ENCODE measurements around the gene C1QTNF4.
A peak's percentile ranks its signal among the peaks of the same experiment; 100 is the strongest.

C1QTNF4 gene

DNA sequence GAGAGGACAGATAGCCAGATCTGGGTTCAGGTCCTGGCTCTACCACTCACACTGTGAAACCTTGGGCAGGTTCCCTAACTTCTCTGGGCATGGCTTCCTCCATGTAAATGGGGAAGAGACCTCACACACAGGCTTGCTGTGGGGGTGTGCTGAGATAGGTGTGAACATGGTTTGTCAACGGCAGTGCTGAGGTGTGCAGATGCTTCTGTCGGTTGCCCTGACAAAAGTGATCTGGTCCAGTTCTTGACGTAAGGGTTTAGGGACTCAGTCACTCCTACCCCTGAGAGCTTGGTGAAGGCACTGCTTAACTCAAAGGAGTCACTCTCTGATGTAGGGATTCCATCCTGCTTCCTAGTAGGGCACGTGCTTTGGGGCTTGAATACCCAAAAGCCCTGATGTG lies 2.0 kb downstream of the C1QTNF4 start:
- no peaks in the 10 kb centered on the region for H3K9me3 ChIP-seq (ENCODE audit: control insufficient read depth, insufficient read depth, low read length)
- H3K4me3 ChIP-seq (ENCODE audit: low read depth, low read length): no peak overlapping the region
- H3K27me3 ChIP-seq (ENCODE audit: control insufficient read depth, insufficient read depth, low read length): peaks cover 46% of the 10 kb centered on the region
- H3K36me3 ChIP-seq (ENCODE audit: control insufficient read depth, insufficient read depth, low read length): no peaks in the 10 kb centered on the region
- peaks cover 4% of the 10 kb centered on the region for H3K4me1 ChIP-seq (ENCODE audit: control insufficient read depth, insufficient read depth, low read length)
- H3K9ac ChIP-seq (ENCODE audit: low read depth, low read length): no peak overlapping the region

DNA sequence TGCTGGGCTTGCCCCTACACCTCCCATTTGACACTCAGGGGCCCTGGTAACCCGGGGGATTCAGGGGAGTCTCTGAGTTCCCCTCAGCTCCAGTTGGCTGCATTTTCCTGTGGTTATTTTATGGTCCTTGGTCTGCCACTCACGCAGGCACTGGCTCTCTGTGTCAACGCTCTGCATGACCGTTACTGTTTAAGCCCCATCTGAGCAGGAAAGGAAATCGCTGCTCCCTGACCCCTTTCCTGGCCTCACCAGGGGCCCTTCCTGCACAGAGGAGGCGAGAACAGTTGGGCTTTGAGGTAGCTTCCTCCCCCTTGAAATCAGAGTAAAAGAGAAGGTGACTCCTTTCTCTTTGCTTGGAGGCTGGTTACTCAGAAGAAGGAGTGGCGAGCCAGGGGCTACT lies 2.4 kb downstream of the C1QTNF4 start:
- Histone ChIP-seq H3K27me3 (ENCODE audit: control insufficient read depth, insufficient read depth, low read length) (peaks cover 46% of the 10 kb centered on the region), H3K9me3 (ENCODE audit: control insufficient read depth, insufficient read depth, low read length) (no peaks in the 10 kb centered on the region), H3K4me3 (ENCODE audit: low read depth, low read length) (no peak overlapping the region), H3K9ac (ENCODE audit: low read depth, low read length) (no peak overlapping the region), H3K4me1 (ENCODE audit: control insufficient read depth, insufficient read depth, low read length) (peaks cover 4% of the 10 kb centered on the region), H3K36me3 (ENCODE audit: control insufficient read depth, insufficient read depth, low read length) (no peaks in the 10 kb centered on the region)

DNA sequence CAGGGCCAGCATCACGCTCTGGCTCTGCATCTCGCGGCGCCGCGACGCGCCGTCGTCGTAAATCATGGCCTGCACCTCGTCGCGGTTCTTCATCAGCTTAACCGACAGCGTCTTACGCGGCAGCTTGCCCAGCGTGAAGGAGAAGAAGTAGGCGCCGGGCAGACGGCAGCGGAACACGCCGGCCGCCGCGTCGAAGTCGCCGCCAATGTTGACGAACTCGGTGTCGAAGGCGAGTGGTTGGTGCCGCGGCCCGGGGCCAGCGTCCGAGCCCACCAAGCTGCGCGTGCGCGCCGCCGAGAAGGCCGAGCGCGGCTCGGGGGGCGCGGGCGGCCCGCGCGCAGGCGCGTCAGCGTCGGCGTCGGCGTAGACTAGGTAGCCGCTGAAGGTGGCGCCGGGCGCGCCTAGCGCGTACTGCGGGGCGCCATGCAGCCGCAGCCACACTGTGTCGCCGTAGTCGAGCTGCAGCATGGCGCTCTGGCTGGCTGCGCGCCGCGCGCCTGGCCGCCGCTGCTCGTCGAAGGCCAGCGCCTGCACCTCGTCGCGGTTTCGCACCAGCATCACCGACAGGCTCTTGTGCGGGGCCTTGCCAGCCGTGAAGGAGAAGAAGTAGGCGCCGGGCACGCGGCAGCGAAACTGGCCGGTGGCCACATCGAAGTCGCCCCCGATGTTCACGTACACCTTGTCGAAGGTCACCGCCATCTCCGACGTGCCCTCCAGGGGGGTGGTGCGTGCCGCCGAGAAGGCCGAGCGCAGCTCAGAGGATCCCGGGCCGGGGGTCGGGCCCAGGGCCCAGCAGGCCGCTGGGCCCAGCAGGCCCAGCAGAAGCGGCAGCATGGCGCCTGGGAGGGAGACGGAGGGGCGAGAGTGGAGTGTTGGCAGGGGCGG lies 4.0 kb downstream of the C1QTNF4 start:
- no peak overlapping the region for H3K9ac ChIP-seq (ENCODE audit: low read depth, low read length)
- H3K27me3 ChIP-seq (ENCODE audit: control insufficient read depth, insufficient read depth, low read length): peaks cover 37% of the 10 kb centered on the region
- peak overlapping the region; percentile 46 for H3K4me3 ChIP-seq (ENCODE audit: low read depth, low read length)
- H3K9me3 ChIP-seq (ENCODE audit: control insufficient read depth, insufficient read depth, low read length): no peaks in the 10 kb centered on the region
- no peaks in the 10 kb centered on the region for H3K36me3 ChIP-seq (ENCODE audit: control insufficient read depth, insufficient read depth, low read length)
- H3K4me1 ChIP-seq (ENCODE audit: control insufficient read depth, insufficient read depth, low read length): peaks cover 4% of the 10 kb centered on the region

DNA sequence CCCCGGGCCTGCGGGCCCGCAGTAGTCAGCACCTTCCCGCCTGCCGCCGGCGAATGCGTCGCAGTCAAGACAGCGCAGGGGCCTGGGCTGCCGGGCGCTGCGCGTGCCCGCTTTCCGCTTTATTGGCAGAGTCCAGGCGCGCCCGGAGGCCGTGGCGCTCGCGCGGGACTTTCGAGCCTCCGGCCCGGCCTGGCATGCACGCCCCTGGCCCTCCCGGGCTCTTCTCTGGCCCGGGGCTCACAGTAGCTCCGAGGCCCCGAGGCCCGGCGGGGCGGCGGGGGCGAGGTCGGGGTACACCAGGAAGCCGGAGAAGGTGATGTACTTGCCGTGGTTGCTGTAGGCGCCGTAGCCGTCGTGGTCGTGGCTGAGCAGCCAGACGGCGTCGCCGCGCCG lies 4.6 kb downstream of the C1QTNF4 start:
- no peaks in the 10 kb centered on the region for H3K9me3 ChIP-seq (ENCODE audit: control insufficient read depth, insufficient read depth, low read length)
- peaks cover 3% of the 10 kb centered on the region for H3K4me1 ChIP-seq (ENCODE audit: control insufficient read depth, insufficient read depth, low read length)
- H3K36me3 ChIP-seq (ENCODE audit: control insufficient read depth, insufficient read depth, low read length): peaks cover 2% of the 10 kb centered on the region
- H3K27me3 ChIP-seq (ENCODE audit: control insufficient read depth, insufficient read depth, low read length): peaks cover 30% of the 10 kb centered on the region
- no peak overlapping the region for H3K9ac ChIP-seq (ENCODE audit: low read depth, low read length)
- H3K4me3 ChIP-seq (ENCODE audit: low read depth, low read length): peak overlapping the region; percentile 46

DNA sequence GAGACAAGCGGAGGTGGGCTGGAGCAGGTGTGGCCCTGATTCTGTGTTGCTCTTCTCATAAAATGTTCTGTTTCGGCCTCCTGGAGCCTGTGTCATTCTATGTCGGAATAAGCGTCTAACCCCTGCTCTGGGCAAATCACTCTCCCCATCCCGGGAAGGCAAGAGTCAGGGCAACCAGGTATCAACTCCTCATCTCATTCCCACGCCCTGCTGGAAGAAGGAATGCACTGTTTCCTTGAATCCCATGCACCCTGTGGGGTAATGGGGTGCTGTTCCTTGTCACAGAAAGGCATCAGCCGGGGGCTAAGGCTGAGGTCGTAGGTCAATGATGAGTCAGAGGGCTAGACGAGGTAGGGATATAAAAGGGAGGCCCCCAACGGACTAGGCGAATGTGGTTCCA lies 5.1 kb downstream of the C1QTNF4 start:
- H3K4me3 ChIP-seq (ENCODE audit: low read depth, low read length): no peak overlapping the region
- no peaks in the 10 kb centered on the region for H3K9me3 ChIP-seq (ENCODE audit: control insufficient read depth, insufficient read depth, low read length)
- peaks cover 27% of the 10 kb centered on the region for H3K27me3 ChIP-seq (ENCODE audit: control insufficient read depth, insufficient read depth, low read length)
- H3K36me3 ChIP-seq (ENCODE audit: control insufficient read depth, insufficient read depth, low read length): peaks cover 2% of the 10 kb centered on the region
- H3K4me1 ChIP-seq (ENCODE audit: control insufficient read depth, insufficient read depth, low read length): peaks cover 2% of the 10 kb centered on the region
- H3K9ac ChIP-seq (ENCODE audit: low read depth, low read length): no peak overlapping the region

DNA sequence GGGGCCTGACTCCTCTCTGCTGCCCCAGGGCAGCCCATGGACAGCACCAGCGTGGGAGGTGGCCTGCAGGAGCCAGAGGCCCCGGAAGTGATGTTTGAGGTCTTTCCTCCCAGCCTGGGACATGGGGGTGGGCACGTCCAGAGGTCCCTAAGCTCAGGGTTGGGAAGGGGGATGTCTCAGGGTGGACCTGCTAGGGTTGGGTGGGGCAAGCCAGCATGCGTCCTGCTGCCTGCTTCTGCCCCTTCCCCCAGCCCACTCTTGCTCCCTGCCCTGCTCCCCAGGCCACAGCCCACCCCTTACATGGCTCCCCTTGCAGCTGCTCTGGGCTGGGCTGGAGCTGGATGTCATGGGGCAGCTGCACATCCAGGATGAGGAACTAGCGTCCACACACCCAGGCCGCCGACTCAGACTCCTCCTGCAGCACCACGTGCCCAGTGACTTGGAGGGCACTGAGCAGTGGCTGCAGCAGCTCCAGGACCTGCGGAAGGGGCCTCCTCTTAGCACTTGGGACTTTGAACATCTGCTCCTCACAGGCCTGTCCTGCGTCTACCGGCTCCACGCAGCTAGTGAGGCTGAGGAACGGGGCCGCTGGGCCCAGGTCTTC lies 6.4 kb downstream of the C1QTNF4 start:
- H3K36me3 ChIP-seq (ENCODE audit: control insufficient read depth, insufficient read depth, low read length): peaks cover 8% of the 10 kb centered on the region
- no peaks in the 10 kb centered on the region for H3K9me3 ChIP-seq (ENCODE audit: control insufficient read depth, insufficient read depth, low read length)
- H3K9ac ChIP-seq (ENCODE audit: low read depth, low read length): no peak overlapping the region
- H3K4me3 ChIP-seq (ENCODE audit: low read depth, low read length): no peak overlapping the region
- H3K27me3 ChIP-seq (ENCODE audit: control insufficient read depth, insufficient read depth, low read length): peaks cover 16% of the 10 kb centered on the region
- peaks cover 2% of the 10 kb centered on the region for H3K4me1 ChIP-seq (ENCODE audit: control insufficient read depth, insufficient read depth, low read length)

DNA sequence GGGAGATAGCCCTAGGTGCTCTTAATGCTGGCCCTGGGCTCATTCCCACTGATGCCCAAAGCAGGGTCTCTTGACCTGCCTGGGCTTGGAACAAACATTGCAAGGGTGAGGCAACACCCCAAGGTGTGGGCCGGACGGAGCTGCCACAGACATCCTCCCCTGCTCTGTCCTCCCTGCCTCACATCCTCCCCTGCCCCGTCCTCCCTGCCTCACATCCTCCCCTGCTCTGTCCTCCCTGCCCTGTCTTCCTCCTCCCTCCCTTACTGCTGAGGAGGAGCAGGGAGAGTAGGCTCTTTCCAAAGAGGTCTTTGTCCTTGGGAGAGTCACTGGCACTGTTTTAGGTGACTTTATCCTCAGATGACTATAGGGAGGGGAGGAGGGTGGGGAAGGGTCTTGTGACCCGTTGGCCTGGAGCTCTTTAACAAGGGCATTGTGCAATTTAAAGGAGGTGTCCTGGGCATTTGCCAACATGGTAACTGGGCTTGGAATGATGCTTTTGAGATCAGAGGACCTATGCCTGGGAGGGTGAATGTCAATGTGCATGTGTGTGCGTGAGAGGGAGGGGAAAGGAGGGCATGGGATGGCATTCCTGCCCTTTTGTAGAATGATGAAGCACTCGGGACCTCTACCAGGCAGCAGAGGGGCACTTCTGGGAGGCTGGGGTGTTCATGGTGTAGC lies 7.0 kb downstream of the C1QTNF4 start:
- no peak overlapping the region for H3K9ac ChIP-seq (ENCODE audit: low read depth, low read length)

DNA sequence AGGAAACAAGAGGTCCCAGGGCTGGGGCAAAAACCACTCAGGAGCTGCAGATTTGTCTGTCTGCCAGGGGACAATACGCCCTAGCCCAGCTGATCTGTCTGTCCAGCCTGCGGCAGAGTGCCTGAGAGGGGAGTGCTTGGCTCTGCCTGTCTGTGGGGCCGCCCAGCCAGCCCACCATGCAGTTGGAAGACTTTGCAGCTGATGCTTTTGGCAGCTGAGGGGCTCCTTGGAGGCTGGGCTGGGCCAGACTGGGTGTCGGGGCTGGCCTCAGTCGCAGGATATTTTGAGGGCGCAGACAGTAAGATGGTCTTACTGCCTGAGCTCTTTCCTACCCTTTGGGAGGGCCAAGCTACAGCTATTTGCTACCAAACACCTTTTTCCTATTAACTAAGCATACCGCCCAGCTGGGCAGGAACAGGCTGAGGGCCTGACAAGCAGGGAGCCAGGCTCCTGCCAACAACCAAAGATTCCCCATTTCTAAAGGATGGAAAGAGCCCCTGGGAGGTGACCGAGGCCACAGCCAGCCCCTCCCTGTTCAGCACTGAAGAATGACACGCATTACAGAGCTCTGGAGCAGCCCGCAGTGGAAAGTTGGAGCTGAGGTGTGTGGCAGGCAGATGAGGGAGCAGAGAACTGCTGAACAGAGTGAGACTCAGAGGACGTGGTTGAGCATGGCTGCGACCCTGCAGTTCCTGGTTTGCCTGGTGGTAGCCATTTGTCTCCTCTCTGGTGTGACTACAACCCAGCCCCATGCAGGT lies 7.9 kb downstream of the C1QTNF4 start, which contains the start of gene FAM180B:
Gene FAM180B, plus strand, starts transcription at position 581 of the 758 bp plus-strand sequence. Its CDS starts 91 bp downstream, at position 672.
- Histone ChIP-seq H3K9me3 (ENCODE audit: control insufficient read depth, insufficient read depth, low read length) (no peaks in the 10 kb centered on the region), H3K4me3 (ENCODE audit: low read depth, low read length) (no peak within 1 kb of the TSS), H3K36me3 (ENCODE audit: control insufficient read depth, insufficient read depth, low read length) (peaks cover 22% of the 10 kb centered on the region), H3K4me1 (ENCODE audit: control insufficient read depth, insufficient read depth, low read length) (peaks cover 2% of the 10 kb centered on the region), H3K9ac (ENCODE audit: low read depth, low read length) (no peak within 1 kb of the TSS), H3K27me3 (ENCODE audit: control insufficient read depth, insufficient read depth, low read length) (peaks cover 4% of the 10 kb centered on the region)

More for the DNA sequence above, 7.0 kb downstream of the C1QTNF4 start:
- Histone ChIP-seq H3K36me3 (ENCODE audit: control insufficient read depth, insufficient read depth, low read length) (peaks cover 15% of the 10 kb centered on the region), H3K4me3 (ENCODE audit: low read depth, low read length) (no peak overlapping the region), H3K9me3 (ENCODE audit: control insufficient read depth, insufficient read depth, low read length) (no peaks in the 10 kb centered on the region), H3K27me3 (ENCODE audit: control insufficient read depth, insufficient read depth, low read length) (peaks cover 10% of the 10 kb centered on the region), H3K4me1 (ENCODE audit: control insufficient read depth, insufficient read depth, low read length) (peaks cover 2% of the 10 kb centered on the region)

DNA sequence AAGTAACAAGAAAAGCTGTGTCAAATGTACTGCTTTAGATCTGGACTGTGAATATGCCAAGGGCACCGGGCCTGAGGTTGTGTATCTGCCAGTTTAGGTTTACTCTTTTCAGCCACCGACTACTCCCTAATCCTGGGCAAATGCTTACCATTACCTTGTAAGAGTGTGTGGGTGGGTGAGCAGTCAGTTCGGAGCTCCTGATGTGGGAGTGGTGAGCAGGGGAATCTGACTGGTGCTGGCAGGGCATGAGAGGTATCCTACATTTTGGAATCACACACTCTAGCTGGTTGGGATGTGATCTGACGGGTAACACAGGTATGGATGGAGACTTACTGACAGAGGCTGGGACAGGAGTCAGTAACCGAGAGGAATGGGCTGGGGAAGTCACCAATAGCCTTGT lies 10.4 kb downstream of the C1QTNF4 start:
- peaks cover 25% of the 10 kb centered on the region for H3K36me3 ChIP-seq (ENCODE audit: control insufficient read depth, insufficient read depth, low read length)
- H3K27me3 ChIP-seq (ENCODE audit: control insufficient read depth, insufficient read depth, low read length): no peaks in the 10 kb centered on the region
- H3K4me1 ChIP-seq (ENCODE audit: control insufficient read depth, insufficient read depth, low read length): peaks cover 4% of the 10 kb centered on the region
- no peaks in the 10 kb centered on the region for H3K9me3 ChIP-seq (ENCODE audit: control insufficient read depth, insufficient read depth, low read length)
- H3K9ac ChIP-seq (ENCODE audit: low read depth, low read length): no peak overlapping the region
- H3K4me3 ChIP-seq (ENCODE audit: low read depth, low read length): no peak overlapping the region

DNA sequence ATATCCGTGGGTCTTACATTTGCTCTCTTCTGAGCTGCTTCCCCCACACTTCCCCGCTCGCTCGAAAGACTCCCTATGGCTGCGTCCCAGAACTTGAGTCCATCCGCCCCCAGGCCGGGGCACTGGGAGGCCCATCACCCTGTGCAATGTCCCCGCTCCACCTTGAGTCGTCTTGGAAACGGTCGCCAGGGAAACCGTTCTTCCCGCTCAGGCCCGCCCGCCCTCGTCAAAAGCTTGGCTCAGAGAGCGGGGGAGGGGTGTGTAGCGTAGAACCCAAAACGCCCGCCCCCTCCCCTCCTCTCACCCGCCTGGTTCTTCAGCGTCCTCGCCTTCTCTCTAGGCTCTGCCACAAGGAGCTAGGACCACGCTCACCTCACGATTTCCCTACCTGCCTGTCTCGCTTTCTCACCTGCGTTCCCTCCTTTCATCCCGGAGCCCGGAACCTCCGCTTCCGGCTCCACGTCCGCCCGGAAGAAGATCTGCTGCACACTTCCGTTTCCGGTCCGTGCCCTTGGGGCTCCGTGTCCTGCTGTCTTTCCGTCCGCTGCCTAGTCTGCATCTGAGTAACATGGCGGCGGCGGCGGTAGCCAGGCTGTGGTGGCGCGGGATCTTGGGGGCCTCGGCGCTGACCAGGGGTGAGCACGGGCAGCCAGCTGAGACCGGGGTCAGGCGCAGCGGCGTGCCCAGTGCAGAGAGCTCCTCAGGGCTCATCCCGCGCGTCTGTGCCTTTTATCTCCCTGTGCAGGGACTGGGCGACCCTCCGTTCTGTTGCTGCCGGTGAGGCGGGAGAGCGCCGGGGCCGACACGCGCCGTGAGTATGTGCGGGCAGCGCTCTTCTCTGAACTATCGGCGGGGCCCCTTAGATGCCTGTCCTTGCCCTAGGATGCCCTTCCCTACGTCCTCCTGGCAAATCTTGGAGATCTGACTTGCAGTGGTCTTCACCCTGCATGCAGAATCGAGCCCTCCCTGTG lies 15.4 kb downstream of the C1QTNF4 start, which contains the start of the genes KBTBD4 and NDUFS3:
Gene KBTBD4, minus strand, starts transcription at position 447 of the 971 bp plus-strand sequence. Its CDS starts 19 bp downstream, at position 428.
Gene NDUFS3, plus strand, starts transcription at position 551 of the 971 bp plus-strand sequence. Its CDS starts 18 bp downstream, at position 569.
- peaks cover 28% of the 10 kb centered on the region for H3K36me3 ChIP-seq (ENCODE audit: control insufficient read depth, insufficient read depth, low read length)
- no peaks in the 10 kb centered on the region for H3K9me3 ChIP-seq (ENCODE audit: control insufficient read depth, insufficient read depth, low read length)
- no peaks in the 10 kb centered on the region for H3K27me3 ChIP-seq (ENCODE audit: control insufficient read depth, insufficient read depth, low read length)
- peak within 1 kb of the TSS; percentile 82 for H3K4me3 ChIP-seq (ENCODE audit: low read depth, low read length)
- peaks cover 8% of the 10 kb centered on the region for H3K4me1 ChIP-seq (ENCODE audit: control insufficient read depth, insufficient read depth, low read length)
- peak within 1 kb of the TSS; percentile 87 for H3K9ac ChIP-seq (ENCODE audit: low read depth, low read length)
